AG09309 (cell line): ENCODE results near the gene RBM46.

Experiments used
- DNase-seq: peaks from one replicate; pipeline ENCODE4 v3.0.0-alpha.2; 2010; ENCODE audit warnings: low read depth
- H3K4me3 ChIP-seq: 2 replicates; pipeline ENCODE4 v1.5.1; 2011; ENCODE audit warnings: mild to moderate bottlenecking, low read depth, low read length, moderate library complexity; ENCODE audit not compliant: control insufficient read depth
- CTCF ChIP-seq: IDR thresholded peaks from 2 replicates; pipeline ENCODE4 v1.5.1; 2011; ENCODE audit warnings: mild to moderate bottlenecking, low read depth, low read length, inconsistent platforms; ENCODE audit not compliant: insufficient read depth, control insufficient read depth; ENCODE audit errors: missing control alignments

Gene RBM46

GRCh38 chr4:154781126-154781982 is at the start of gene RBM46:
TSS of gene RBM46 (plus strand) at chr4:154781272. CDS start at chr4:154796753, 15,481 bp downstream.
- no peak for DNase-seq
- no peak for TF ChIP-seq CTCF
- no peak within 1 kb of the TSS for H3K4me3 ChIP-seq

GRCh38 chr4:154731756-154732155 is 49.3 kb upstream of the RBM46 start:
- H3K4me3 ChIP-seq: no peak overlapping the region
- no peak for DNase-seq
- no peak for TF ChIP-seq CTCF

- no peak for TF ChIP-seq CTCF
- no peak for DNase-seq
- no peak overlapping the region for H3K4me3 ChIP-seq
These were observed 48.4 kb upstream of the RBM46 start for GRCh38 chr4:154732669-154733068.

GRCh38 chr4:154736770-154737169 is 44.3 kb upstream of the RBM46 start:
- no peak overlapping the region for H3K4me3 ChIP-seq
- TF ChIP-seq CTCF: no peak
- DNase-seq: no peak

GRCh38 chr4:154738426-154738825 is 42.6 kb upstream of the RBM46 start:
- no peak overlapping the region for H3K4me3 ChIP-seq
- no peak for TF ChIP-seq CTCF
- DNase-seq: no peak

GRCh38 chr4:154739111-154739510 is 42.0 kb upstream of the RBM46 start:
- TF ChIP-seq CTCF: no peak
- DNase-seq: no peak
- no peak overlapping the region for H3K4me3 ChIP-seq
